Endothelial cell of umbilical vein (primary cell): ENCODE data around the gene SAMD4A. TPM values are rescaled to one million over a fixed set of nuclear protein-coding genes. Genes with fewer than 3 reads are reported as not detected.

Source experiments
- BruUV-seq: library from RNA; stranded (reverse); fragments of 400-500 nt; replicated peaks from 2 replicates; lab custom pipeline; 2021; lab: Mats Ljungman, UMichigan
- CTCF ChIA-PET: fragments of 300-600, 350-600 bp; sonication (Branson Sonifier 250); formaldehyde crosslinking; loops from one replicate; lab custom pipeline; 2021; ENCODE audit warnings: antibody characterized with exemption, inconsistent platforms; lab: Charles Lee
- POLR2A ChIA-PET: fragments of 300-600, 350-600 bp; sonication (Branson Sonifier 250); formaldehyde crosslinking; loops from one replicate; lab custom pipeline; 2021; ENCODE audit warnings: antibody characterized with exemption, inconsistent platforms; lab: Charles Lee
- DNase-seq: peaks from one replicate; pipeline ENCODE4 v3.0.0-alpha.2; 2011; ENCODE audit warnings: low read depth, low spot score
- FAIRE-seq: peaks from 2 replicates; lab custom pipeline; 2011; peaks lifted over from hg19 to GRCh38; lab: Jason Lieb, UNC
- H2AFZ ChIP-seq: 2 replicates; pipeline ENCODE4 v1.6.0; 2012; ENCODE audit warnings: low read depth, low read length, control low read depth, inconsistent platforms
- H3K27ac ChIP-seq: 2 replicates; pipeline ENCODE4 v1.5.1; 2011; ENCODE audit warnings: low read depth, mild to moderate bottlenecking, control low read depth, low read length, moderate library complexity; ENCODE audit not compliant: insufficient read depth
- H3K27me3 ChIP-seq, 2 experiments: 2 replicates each; pipeline versions ENCODE4 v1.6.0 to v1.6.1; 2011; ENCODE audit warnings: low read length in 2 of 2, mixed read lengths in 1 of 2; ENCODE audit not compliant: control insufficient read depth in 2 of 2, insufficient read depth in 2 of 2
- H3K36me3 ChIP-seq, 2 experiments: 2 replicates in 1 of 2; 3 replicates in 1 of 2; pipeline ENCODE4 v1.5.1; 2011; ENCODE audit warnings: low read length in 2 of 2, mild to moderate bottlenecking in 1 of 2, moderate library complexity in 1 of 2; ENCODE audit not compliant: control insufficient read depth in 2 of 2, insufficient read depth in 2 of 2; ENCODE audit errors: extremely low read depth in 1 of 2
- H3K4me1 ChIP-seq: 3 replicates; pipeline ENCODE4 v1.5.1; 2011; ENCODE audit warnings: mild to moderate bottlenecking, low read length; ENCODE audit not compliant: control insufficient read depth, insufficient read depth; ENCODE audit errors: extremely low read depth
- H3K4me2 ChIP-seq: 2 replicates; pipeline ENCODE4 v1.6.1; 2011; ENCODE audit warnings: low read length, control low read depth, mixed read lengths; ENCODE audit not compliant: insufficient read depth
- H3K4me3 ChIP-seq, 3 experiments: fragments of 200-600 bp in 1 of 3; sonication (generic), shearing (Covaris generic) in 1 of 3; replicated peaks in 1 of 3; 2 replicates each; pipeline ENCODE4 v1.5.1; 2011 to 2016; ENCODE audit warnings: control low read depth in 3 of 3, low read length in 3 of 3, mild to moderate bottlenecking in 2 of 3, inconsistent platforms in 1 of 3, low read depth in 1 of 3, moderate library complexity in 1 of 3; ENCODE audit not compliant: insufficient read depth in 1 of 3
- H3K79me2 ChIP-seq: 2 replicates; pipeline ENCODE4 v1.6.0; 2012; ENCODE audit warnings: low read length, inconsistent platforms; ENCODE audit not compliant: control insufficient read depth, insufficient read depth
- H3K9ac ChIP-seq: replicated peaks from 2 replicates; pipeline ENCODE3; 2011; ENCODE audit warnings: low read length, control low read depth; ENCODE audit not compliant: insufficient read depth; ENCODE audit errors: extremely low read depth
- H3K9me1 ChIP-seq: replicated peaks from 3 replicates; pipeline ENCODE4 v1.6.0; 2011; ENCODE audit warnings: mild to moderate bottlenecking, low read length; ENCODE audit not compliant: control insufficient read depth, insufficient read depth; ENCODE audit errors: extremely low read depth
- H3K9me3 ChIP-seq: replicated peaks from 2 replicates; pipeline ENCODE4 v1.5.1; 2012; ENCODE audit warnings: low read length, inconsistent platforms; ENCODE audit not compliant: control insufficient read depth, insufficient read depth
- H4K20me1 ChIP-seq: replicated peaks from 2 replicates; pipeline ENCODE3; 2011; ENCODE audit warnings: mild to moderate bottlenecking, low read length; ENCODE audit not compliant: control insufficient read depth, insufficient read depth; ENCODE audit errors: extremely low read depth
- EZH2 ChIP-seq: IDR thresholded peaks from 2 replicates; pipeline ENCODE4 v1.6.1; 2012; ENCODE audit warnings: borderline replicate concordance, low read depth, mild to moderate bottlenecking, moderate library complexity, low read length, inconsistent platforms; ENCODE audit not compliant: severe bottlenecking
- FOS ChIP-seq: IDR thresholded peaks from 2 replicates; pipeline ENCODE4 v1.6.1; 2011; ENCODE audit warnings: mild to moderate bottlenecking, low read length, moderate library complexity, borderline replicate concordance; ENCODE audit not compliant: insufficient read depth
- GATA2 ChIP-seq: IDR thresholded peaks from 2 replicates; pipeline ENCODE4 v1.7.0; 2011; ENCODE audit warnings: low read depth, mild to moderate bottlenecking, moderate library complexity, mixed read lengths, low read length; ENCODE audit not compliant: insufficient read length, insufficient read depth
- JUN ChIP-seq: IDR thresholded peaks from 2 replicates; pipeline ENCODE4 v1.6.1; 2011; ENCODE audit warnings: borderline replicate concordance, low read depth; ENCODE audit not compliant: insufficient read length, insufficient read depth
- MYC ChIP-seq: IDR thresholded peaks from one replicate; pipeline ENCODE4 v1.6.1; 2011; ENCODE audit warnings: mild to moderate bottlenecking, low read depth, low read length
- POLR2A ChIP-seq: IDR thresholded peaks from 2 replicates; pipeline ENCODE4 v1.6.1; 2012; ENCODE audit warnings: low read depth, mild to moderate bottlenecking, control low read depth, low read length
- POLR2AphosphoS5 ChIP-seq: IDR thresholded peaks from 2 replicates; pipeline ENCODE4 v1.6.1; 2012; ENCODE audit warnings: low read depth, mild to moderate bottlenecking, control low read depth, low read length, moderate library complexity; ENCODE audit not compliant: insufficient read depth
- dilution Hi-C: fragments of 300-500 bp; cut with MboI; formaldehyde crosslinking; loops from one replicate; pipeline ENCODE4 v1.15.0; 2019; ENCODE audit warnings: low sequenced_read_pairs; ENCODE audit not compliant: extremely low pct_ligation_motif_present
- intact Hi-C: fragments of 100-400 bp; cut with micrococcal nuclease; formaldehyde crosslinking; loops from one replicate; pipeline ENCODE4 v1.10.0; 2022
- polyA plus RNA-seq, 4 experiments: library from polyadenylated mRNA; depleted of rRNA in 3 of 4; stranded (reverse) in 3 of 4; unstranded in 1 of 4; fragments of >200 nt; gene quantifications; 2 replicates each; pipeline versions ENCODE4 v1.2.1 to v1.2.3, GENCODE V29; 2011 to 2012; ENCODE audit warnings: missing spikeins in 1 of 4
- total RNA-seq: library from RNA; stranded (reverse); gene quantifications from 2 replicates; pipeline ENCODE4 v1.2.3, GENCODE V29; 2021
- TF ChIP-seq, protein P1 (sequence below), 2 donors: IDR thresholded peaks; 1 replicate in 1 of 2; 2 replicates in 1 of 2; pipeline ENCODE4 v1.5.1; 2011; ENCODE audit warnings: low read length in 2 of 2, mild to moderate bottlenecking in 2 of 2, moderate library complexity in 2 of 2, control low read depth in 1 of 2, inconsistent platforms in 1 of 2, low read depth in 1 of 2; ENCODE audit not compliant: insufficient read depth in 1 of 2; ENCODE audit errors: extremely low read depth in 1 of 2
- TF ChIP-seq, protein P2 (sequence below): IDR thresholded peaks from 2 replicates; pipeline ENCODE4 v1.6.1; 2011; ENCODE audit not compliant: insufficient read depth, insufficient read length

SAMD4A gene
- total and polyA plus RNA-seq, 2 donors (not counting 3 experiments of a cell fraction or from before 2014, with no cell fraction given): 37.7 to 95.3 TPM

DNA sequence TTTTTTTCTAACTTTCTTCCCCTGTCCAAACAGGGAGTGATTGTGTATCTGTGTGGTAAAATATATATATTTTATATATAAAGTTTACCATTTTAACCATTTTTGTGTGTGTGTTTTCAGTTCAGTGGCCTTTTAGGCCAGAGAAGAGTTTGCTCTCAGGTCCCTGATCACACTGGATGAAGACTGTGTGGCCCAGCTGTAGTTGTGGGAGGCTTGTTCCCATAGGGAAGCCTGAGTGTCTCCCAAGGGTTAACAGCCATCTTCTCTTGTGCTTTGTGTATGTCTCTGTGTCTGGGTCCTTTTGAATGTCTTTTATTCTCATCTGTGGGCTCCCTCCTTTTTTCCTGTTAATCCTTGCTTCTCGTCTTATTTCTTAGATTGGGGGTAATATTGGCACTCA lies 33.8 kb upstream of the SAMD4A start:
- no TSS peak for BruUV-seq
- H3K27me3 ChIP-seq: no peaks in the 10 kb centered on the region
- POLR2A ChIA-PET: no interaction called here
- no peak overlapping the region for H3K27ac ChIP-seq
- no peaks in the 10 kb centered on the region for H4K20me1 ChIP-seq
- DNase-seq (no peak), FAIRE-seq (no peak)
- peaks cover under 1 to 1% of the 10 kb centered on the region in 2 experiments for H3K36me3 ChIP-seq
- no peaks in the 10 kb centered on the region for H3K9me3 ChIP-seq
- no peak overlapping the region for H3K9ac ChIP-seq
- H3K4me2 ChIP-seq: no peak overlapping the region
- CTCF ChIA-PET: interaction anchor here (1.7 kb wide), 1 partner anchor 23 kb away, joined by 6 read pairs; the partner anchor contains the start of gene CGRRF1
- intact Hi-C loops (no loop called here), dilution Hi-C loops (no loop called here)
- H2AFZ ChIP-seq: no peak overlapping the region
- peaks cover 9% of the 10 kb centered on the region for H3K4me1 ChIP-seq
- H3K4me3 ChIP-seq: no peak overlapping the region
- H3K9me1 ChIP-seq: no peaks in the 10 kb centered on the region
- TF ChIP-seq, protein P1, sequence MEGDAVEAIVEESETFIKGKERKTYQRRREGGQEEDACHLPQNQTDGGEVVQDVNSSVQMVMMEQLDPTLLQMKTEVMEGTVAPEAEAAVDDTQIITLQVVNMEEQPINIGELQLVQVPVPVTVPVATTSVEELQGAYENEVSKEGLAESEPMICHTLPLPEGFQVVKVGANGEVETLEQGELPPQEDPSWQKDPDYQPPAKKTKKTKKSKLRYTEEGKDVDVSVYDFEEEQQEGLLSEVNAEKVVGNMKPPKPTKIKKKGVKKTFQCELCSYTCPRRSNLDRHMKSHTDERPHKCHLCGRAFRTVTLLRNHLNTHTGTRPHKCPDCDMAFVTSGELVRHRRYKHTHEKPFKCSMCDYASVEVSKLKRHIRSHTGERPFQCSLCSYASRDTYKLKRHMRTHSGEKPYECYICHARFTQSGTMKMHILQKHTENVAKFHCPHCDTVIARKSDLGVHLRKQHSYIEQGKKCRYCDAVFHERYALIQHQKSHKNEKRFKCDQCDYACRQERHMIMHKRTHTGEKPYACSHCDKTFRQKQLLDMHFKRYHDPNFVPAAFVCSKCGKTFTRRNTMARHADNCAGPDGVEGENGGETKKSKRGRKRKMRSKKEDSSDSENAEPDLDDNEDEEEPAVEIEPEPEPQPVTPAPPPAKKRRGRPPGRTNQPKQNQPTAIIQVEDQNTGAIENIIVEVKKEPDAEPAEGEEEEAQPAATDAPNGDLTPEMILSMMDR (IDR thresholded peaks at IDR 0.05; ENCODE audit: extremely low read depth in 1 of 2, insufficient read depth in 1 of 2, low read depth in 1 of 2, low read length in 2 of 2): no peak
- TF ChIP-seq EZH2: no peak
- TF ChIP-seq, protein P2, sequence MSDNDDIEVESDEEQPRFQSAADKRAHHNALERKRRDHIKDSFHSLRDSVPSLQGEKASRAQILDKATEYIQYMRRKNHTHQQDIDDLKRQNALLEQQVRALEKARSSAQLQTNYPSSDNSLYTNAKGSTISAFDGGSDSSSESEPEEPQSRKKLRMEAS: no peak
- TF ChIP-seq POLR2A: no peak
- no peak for TF ChIP-seq GATA2
- no peak for TF ChIP-seq FOS
- TF ChIP-seq MYC: no peak
- no peak for TF ChIP-seq JUN
- TF ChIP-seq POLR2AphosphoS5: no peak
- no peaks in the 10 kb centered on the region for H3K79me2 ChIP-seq
